ENCODE data around the gene LTN1. TPM values are rescaled to one million over a fixed set of nuclear protein-coding genes. Genes with fewer than 3 reads are reported as not detected.

The LTN1 gene
- total RNA-seq, 2 donors from 2014 or later = 15.2 to 20.0 TPM

DNA sequence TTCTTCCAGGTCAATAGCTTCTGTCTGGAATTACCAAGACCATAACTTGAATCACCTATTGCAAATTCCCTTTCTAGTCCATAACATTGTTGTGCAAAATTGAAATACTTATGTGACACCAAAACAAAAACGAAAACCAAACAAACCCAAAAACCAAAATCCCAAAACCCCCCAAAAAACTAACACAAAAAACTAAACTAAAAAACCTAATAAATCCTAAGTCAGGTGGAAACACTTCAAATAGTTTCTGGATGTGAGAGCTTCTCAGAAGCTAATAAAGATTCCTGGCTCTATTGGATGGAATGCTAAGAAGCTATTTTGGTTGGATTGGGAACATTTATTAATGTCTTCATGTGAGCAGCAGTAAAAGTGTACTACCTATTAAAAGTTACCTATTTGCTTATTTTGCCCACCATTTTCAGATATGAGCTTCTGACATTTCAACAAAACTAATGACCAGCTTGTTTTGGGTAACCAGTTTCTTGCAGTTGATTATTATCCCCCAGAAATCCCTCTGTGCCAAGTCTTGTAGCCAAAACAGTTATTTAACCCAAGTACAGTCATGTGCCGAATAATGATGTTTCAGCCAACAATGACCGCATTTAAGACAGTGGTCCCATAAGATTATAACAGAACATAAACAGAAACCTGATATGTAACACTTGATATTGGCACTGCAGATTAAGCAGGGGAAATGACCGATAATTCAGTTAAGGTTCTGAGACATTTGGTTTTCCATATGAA, 76.4 kb downstream of the LTN1 start:
- no peak overlapping the region for H3K27ac ChIP-seq
- 29 to 33% methylated on average over 4 of the region's 4 CpGs for WGBS, 2 donors
- H3K27me3 ChIP-seq = no peaks in the 10 kb centered on the region
- intact Hi-C loops (cut with DNase I) = no loop called here
- no peak overlapping the region for H3K4me3 ChIP-seq
- TF ChIP-seq POLR2A (IDR thresholded peaks at IDR 0.05) = no peak
- TF ChIP-seq, protein P1, sequence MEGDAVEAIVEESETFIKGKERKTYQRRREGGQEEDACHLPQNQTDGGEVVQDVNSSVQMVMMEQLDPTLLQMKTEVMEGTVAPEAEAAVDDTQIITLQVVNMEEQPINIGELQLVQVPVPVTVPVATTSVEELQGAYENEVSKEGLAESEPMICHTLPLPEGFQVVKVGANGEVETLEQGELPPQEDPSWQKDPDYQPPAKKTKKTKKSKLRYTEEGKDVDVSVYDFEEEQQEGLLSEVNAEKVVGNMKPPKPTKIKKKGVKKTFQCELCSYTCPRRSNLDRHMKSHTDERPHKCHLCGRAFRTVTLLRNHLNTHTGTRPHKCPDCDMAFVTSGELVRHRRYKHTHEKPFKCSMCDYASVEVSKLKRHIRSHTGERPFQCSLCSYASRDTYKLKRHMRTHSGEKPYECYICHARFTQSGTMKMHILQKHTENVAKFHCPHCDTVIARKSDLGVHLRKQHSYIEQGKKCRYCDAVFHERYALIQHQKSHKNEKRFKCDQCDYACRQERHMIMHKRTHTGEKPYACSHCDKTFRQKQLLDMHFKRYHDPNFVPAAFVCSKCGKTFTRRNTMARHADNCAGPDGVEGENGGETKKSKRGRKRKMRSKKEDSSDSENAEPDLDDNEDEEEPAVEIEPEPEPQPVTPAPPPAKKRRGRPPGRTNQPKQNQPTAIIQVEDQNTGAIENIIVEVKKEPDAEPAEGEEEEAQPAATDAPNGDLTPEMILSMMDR (IDR thresholded peaks at IDR 0.05) = no peak
- no peaks in the 10 kb centered on the region for H3K9me3 ChIP-seq
- no peaks in the 10 kb centered on the region for H3K4me1 ChIP-seq
- ATAC-seq (peak; percentile 50), DNase-seq (no peak)
- H3K36me3 ChIP-seq (replicated peaks in 1 of 2; ENCODE audit: insufficient read depth in 1 of 2, low read depth in 2 of 2) = no peaks in the 10 kb centered on the region

DNA sequence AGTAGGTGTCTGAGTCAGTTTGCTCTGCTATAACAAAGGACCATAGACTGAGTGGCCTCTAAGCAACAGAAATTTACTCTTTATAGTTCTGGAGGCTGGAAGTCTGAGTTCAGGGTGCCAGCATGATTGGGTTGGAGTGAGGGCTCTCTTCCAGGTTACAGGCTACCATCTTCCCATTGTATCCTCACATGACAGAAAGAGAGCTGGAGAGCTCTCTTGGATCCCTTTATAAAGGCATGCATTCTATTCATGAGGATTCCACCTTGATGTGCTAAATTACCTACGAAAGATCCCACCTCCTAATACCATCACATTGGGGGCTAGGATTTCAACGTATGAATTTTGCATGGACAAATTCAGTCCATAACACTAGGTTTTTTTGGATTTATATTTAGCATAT, 79.6 kb downstream of the LTN1 start:
- intact Hi-C loops (cut with DNase I) = no loop called here
- 73 to 76% methylated on average over 2 of the region's 2 CpGs for WGBS, 2 donors
- Histone ChIP-seq H3K4me1 (no peaks in the 10 kb centered on the region), H3K36me3 (replicated peaks in 1 of 2; ENCODE audit: insufficient read depth in 1 of 2, low read depth in 2 of 2) (no peaks in the 10 kb centered on the region), H3K4me3 (no peak overlapping the region), H3K27me3 (no peaks in the 10 kb centered on the region), H3K27ac (no peak overlapping the region), H3K9me3 (no peaks in the 10 kb centered on the region)
- TF ChIP-seq, protein P1 (IDR thresholded peaks at IDR 0.05) = no peak
- TF ChIP-seq POLR2A (IDR thresholded peaks at IDR 0.05) = no peak
- no peak for DNase-seq
- no peak for ATAC-seq

DNA sequence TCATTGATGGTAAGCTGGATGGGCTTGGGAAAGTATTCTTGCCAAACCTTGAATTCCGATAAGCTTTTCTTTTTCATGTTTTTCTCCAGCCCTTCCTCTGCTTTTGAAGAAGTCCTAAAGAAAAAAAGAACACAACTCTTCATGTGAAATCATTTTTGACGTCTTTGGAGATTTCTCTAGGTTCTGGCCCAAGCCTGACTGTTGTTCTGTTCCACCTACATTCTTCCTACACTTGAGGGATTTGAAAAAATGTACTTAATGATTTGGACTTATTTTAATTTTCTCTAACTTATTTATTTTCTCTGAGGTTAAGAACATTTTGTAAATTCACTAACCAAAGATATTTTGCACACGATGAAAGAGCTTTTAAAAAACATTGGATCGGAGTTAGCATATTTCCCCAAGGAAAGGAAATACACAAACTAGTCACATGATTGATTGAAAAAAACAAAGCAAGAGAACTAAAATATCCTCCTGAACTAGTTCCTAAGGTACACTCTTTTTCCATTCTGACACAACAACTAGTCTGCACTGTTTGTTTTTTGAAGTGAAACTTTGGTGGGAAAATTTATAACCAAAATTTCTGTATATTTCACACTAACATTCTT, 82.3 kb downstream of the LTN1 start:
- no peak overlapping the region for H3K27ac ChIP-seq
- H3K36me3 ChIP-seq (replicated peaks in 1 of 2; ENCODE audit: insufficient read depth in 1 of 2, low read depth in 2 of 2) = no peaks in the 10 kb centered on the region
- no peaks in the 10 kb centered on the region for H3K4me1 ChIP-seq
- TF ChIP-seq POLR2A (IDR thresholded peaks at IDR 0.05) = no peak
- TF ChIP-seq, protein P1 (IDR thresholded peaks at IDR 0.05) = no peak
- H3K9me3 ChIP-seq = no peaks in the 10 kb centered on the region
- WGBS, 2 donors = 65 to 74% methylated on average over 4 of the region's 4 CpGs
- no peak overlapping the region for H3K4me3 ChIP-seq
- DNase-seq = no peak
- intact Hi-C loops (cut with DNase I) = no loop called here
- ATAC-seq = no peak
- no peaks in the 10 kb centered on the region for H3K27me3 ChIP-seq

DNA sequence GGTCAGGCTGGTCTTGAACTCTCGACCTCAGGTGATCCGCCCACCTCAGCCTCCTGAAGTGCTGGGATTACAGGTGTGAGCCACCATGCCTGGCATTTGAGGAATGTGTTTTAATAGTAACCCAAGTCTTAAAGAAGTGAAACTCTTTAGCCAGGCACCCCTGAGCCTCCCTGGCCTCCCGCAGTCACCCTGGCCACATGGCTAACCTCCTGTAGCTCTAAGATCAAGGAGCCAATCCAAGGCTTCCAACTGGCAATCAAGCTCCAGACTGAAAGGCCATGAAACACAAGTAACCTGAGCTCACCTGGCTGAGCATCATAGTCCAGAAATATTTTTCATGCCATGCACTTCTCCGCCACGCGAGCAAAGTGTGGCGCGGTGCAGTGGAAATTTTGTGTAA, 84.3 kb downstream of the LTN1 start:
- no peak for ATAC-seq
- intact Hi-C loops (cut with DNase I) = no loop called here
- no peak for DNase-seq
- H3K27ac ChIP-seq = no peak overlapping the region
- 87 to 100% methylated on average over 7 to 8 of the region's 8 CpGs for WGBS, 2 donors
- no peaks in the 10 kb centered on the region for H3K4me1 ChIP-seq
- no peaks in the 10 kb centered on the region for H3K36me3 ChIP-seq (replicated peaks in 1 of 2; ENCODE audit: insufficient read depth in 1 of 2, low read depth in 2 of 2)
- TF ChIP-seq, protein P1 (IDR thresholded peaks at IDR 0.05) = no peak
- no peak for TF ChIP-seq POLR2A (IDR thresholded peaks at IDR 0.05)
- no peaks in the 10 kb centered on the region for H3K9me3 ChIP-seq
- H3K27me3 ChIP-seq = no peaks in the 10 kb centered on the region
- no peak overlapping the region for H3K4me3 ChIP-seq

DNA sequence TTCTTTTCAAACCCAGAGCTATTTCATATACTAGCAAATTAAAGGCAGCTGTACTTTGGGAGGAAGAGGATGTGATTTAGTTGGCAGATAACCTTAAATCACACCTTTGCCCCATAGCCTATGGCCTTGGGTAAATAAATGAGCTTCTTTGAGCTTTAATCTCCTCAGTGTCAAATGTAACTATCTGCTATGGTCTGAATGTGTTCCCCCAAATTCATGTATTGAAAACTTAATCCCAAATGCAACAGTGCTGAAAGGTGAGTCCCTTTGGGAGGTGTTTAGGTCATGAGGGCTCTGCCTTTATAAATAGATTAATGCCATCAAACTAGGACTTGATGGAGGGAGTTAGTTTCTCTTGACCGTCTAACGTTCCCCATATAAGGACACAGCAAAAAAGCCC, 85.8 kb downstream of the LTN1 start:
- Histone ChIP-seq H3K4me3 (no peak overlapping the region), H3K4me1 (no peaks in the 10 kb centered on the region), H3K27me3 (no peaks in the 10 kb centered on the region), H3K36me3 (replicated peaks in 1 of 2; ENCODE audit: insufficient read depth in 1 of 2, low read depth in 2 of 2) (no peaks in the 10 kb centered on the region), H3K9me3 (no peaks in the 10 kb centered on the region), H3K27ac (no peak overlapping the region)
- ATAC-seq (no peak), DNase-seq (no peak)
- TF ChIP-seq POLR2A (IDR thresholded peaks at IDR 0.05) = no peak
- TF ChIP-seq, protein P1 (IDR thresholded peaks at IDR 0.05) = no peak
- 72 to 89% methylated on average over 2 of the region's 2 CpGs for WGBS, 2 donors
- intact Hi-C loops (cut with DNase I) = no loop called here

Measured in body of pancreas (tissue), 4 donors.